HepG2 (cell line): ENCODE data around the gene SIAH1. TPM values are rescaled to one million over a fixed set of nuclear protein-coding genes. Genes with fewer than 3 reads are reported as not detected.

Source experiments
- ATAC-seq: fragments of 200-7000 bp; cut with Tn5 transposase; 3 replicates; pipeline ENCODE4 v1.9.1; 2020; ENCODE audit warnings: mild to moderate bottlenecking, moderate library complexity
- BruUV-seq: library from RNA; stranded (reverse); fragments of 400-500 nt; replicated peaks from 2 replicates; lab custom pipeline; 2021; lab: Mats Ljungman, UMichigan
- CTCF ChIA-PET: fragments of 300-600 bp; formaldehyde crosslinking; extraction: SDS; loops from one replicate; lab custom pipeline; 2021; ENCODE audit warnings: low total read pairs, inconsistent platforms, low intra/inter-chr PET ratio; lab: Yijun Ruan, JAX
- POLR2A ChIA-PET: fragments of 350-600 bp; sonication (Branson Sonifier 250); formaldehyde crosslinking; loops from one replicate; lab custom pipeline; 2020; ENCODE audit warnings: antibody characterized with exemption, inconsistent platforms; lab: Yijun Ruan, JAX
- DNase-seq: peaks from one replicate; pipeline ENCODE4 v3.0.0-alpha.2; 2015; ENCODE audit warnings: low spot score
- FAIRE-seq: peaks from 3 replicates; lab custom pipeline; 2011; peaks lifted over from hg19 to GRCh38; lab: Jason Lieb, UNC
- H2AFZ ChIP-seq: one replicate; pipeline ENCODE4 v1.6.1; 2011; ENCODE audit warnings: low read length, inconsistent platforms
- H3K27ac ChIP-seq: fragments of 300-600 bp; 3 replicates; pipeline ENCODE4 v1.8.0; 2011; ENCODE audit warnings: mixed run types, mild to moderate bottlenecking, mixed read lengths, low read length, inconsistent platforms; ENCODE audit not compliant: insufficient read depth; ENCODE audit errors: extremely low read length
- H3K27me3 ChIP-seq, 2 experiments: fragments of 200-600 bp in 1 of 2; 2 replicates in 1 of 2; 3 replicates in 1 of 2; pipeline versions ENCODE4 v1.6.0 to v1.8.0; 2011; ENCODE audit warnings: low read length in 2 of 2, mild to moderate bottlenecking in 2 of 2, moderate library complexity in 2 of 2, inconsistent platforms in 1 of 2; ENCODE audit not compliant: insufficient read depth in 2 of 2, control insufficient read depth in 1 of 2
- H3K36me3 ChIP-seq, 2 experiments: fragments of 200-600 bp in 1 of 2; replicated peaks in 1 of 2; 2 replicates in 1 of 2; 3 replicates in 1 of 2; pipeline versions ENCODE4 v1.5.1 to v1.8.0; 2011; ENCODE audit warnings: low read length in 2 of 2, inconsistent platforms in 1 of 2; ENCODE audit not compliant: insufficient read depth in 2 of 2, control insufficient read depth in 1 of 2
- H3K4me1 ChIP-seq: 2 replicates; pipeline ENCODE4 v1.5.1; 2012; ENCODE audit warnings: low read length, inconsistent platforms; ENCODE audit not compliant: insufficient read depth
- H3K4me2 ChIP-seq: 2 replicates; pipeline ENCODE4 v1.6.0; 2011; ENCODE audit warnings: low read depth, low read length, inconsistent platforms
- H3K4me3 ChIP-seq, 3 experiments: fragments of 200-600 bp in 1 of 3; sonication (generic), shearing (Covaris generic) in 1 of 3; replicated peaks in 1 of 3; 2 replicates each; pipeline ENCODE4 v1.5.1; 2011 to 2016; ENCODE audit warnings: low read length in 3 of 3, inconsistent platforms in 2 of 3, low read depth in 2 of 3, mild to moderate bottlenecking in 2 of 3, control low read depth in 1 of 3, mixed read lengths in 1 of 3; ENCODE audit not compliant: insufficient read depth in 1 of 3
- H3K79me2 ChIP-seq: one replicate; pipeline ENCODE4 v1.6.1; 2011; ENCODE audit warnings: low read length, inconsistent platforms; ENCODE audit not compliant: insufficient read depth
- H3K9ac ChIP-seq: 2 replicates; pipeline ENCODE4 v1.6.0; 2011; ENCODE audit warnings: mild to moderate bottlenecking, low read depth, low read length, inconsistent platforms; ENCODE audit not compliant: insufficient read depth
- H3K9me3 ChIP-seq: 2 replicates; pipeline ENCODE4 v1.5.1; 2012; ENCODE audit warnings: mild to moderate bottlenecking, low read length
- H4K20me1 ChIP-seq: 2 replicates; pipeline ENCODE4 v1.6.0; 2011; ENCODE audit warnings: inconsistent platforms, mild to moderate bottlenecking, low read length, moderate library complexity; ENCODE audit not compliant: insufficient read depth
- AHDC1 ChIP-seq: sonication (generic); formaldehyde crosslinking; IDR thresholded peaks from 2 replicates; pipeline ENCODE4 v1.5.1; 2020; ENCODE audit warnings: mild to moderate bottlenecking, missing genetic modification reagents, borderline replicate concordance
- CREM ChIP-seq, 2 experiments: sonication (generic) in 1 of 2; formaldehyde crosslinking in 1 of 2; IDR thresholded peaks; 2 replicates each; pipeline versions ENCODE4 v1.4.0 to v1.6.1; 2016 to 2020; ENCODE audit warnings: antibody characterized with exemption in 1 of 2, mild to moderate bottlenecking in 1 of 2, missing genetic modification reagents in 1 of 2
- HOXA7 ChIP-seq: sonication (generic); formaldehyde crosslinking; IDR thresholded peaks from 2 replicates; pipeline ENCODE4 v1.8.1; 2022; ENCODE audit warnings: mild to moderate bottlenecking, missing genetic modification reagents, moderate library complexity
- KDM5B ChIP-seq: sonication (generic); formaldehyde crosslinking; IDR thresholded peaks from 2 replicates; pipeline ENCODE4 v1.4.0; 2020; ENCODE audit warnings: missing genetic modification reagents, mild to moderate bottlenecking, borderline replicate concordance
- POGK ChIP-seq: sonication (generic); formaldehyde crosslinking; conservative IDR thresholded peaks from 2 replicates; pipeline ENCODE4 v1.8.0; 2022; ENCODE audit warnings: mild to moderate bottlenecking, moderate library complexity, missing genetic modification reagents
- SALL1 ChIP-seq: sonication (generic); formaldehyde crosslinking; IDR thresholded peaks from 2 replicates; pipeline ENCODE4 v1.8.0; 2022; ENCODE audit warnings: mild to moderate bottlenecking, missing genetic modification reagents
- ZBTB38 ChIP-seq: sonication (generic); formaldehyde crosslinking; IDR thresholded peaks from 2 replicates; pipeline ENCODE4 v1.5.1; 2020; ENCODE audit warnings: mild to moderate bottlenecking, missing genetic modification reagents
- ZNF337 ChIP-seq: sonication (generic); formaldehyde crosslinking; IDR thresholded peaks from 2 replicates; pipeline ENCODE4 v1.5.1; 2020; ENCODE audit warnings: missing genetic modification reagents, low read depth, mild to moderate bottlenecking, borderline replicate concordance
- ZNF567 ChIP-seq: sonication (generic); formaldehyde crosslinking; IDR thresholded peaks from 2 replicates; pipeline ENCODE4 v1.8.1; 2023; ENCODE audit warnings: mild to moderate bottlenecking, missing genetic modification reagents, borderline replicate concordance
- ZNF747 ChIP-seq: sonication (generic); formaldehyde crosslinking; IDR thresholded peaks from 2 replicates; pipeline ENCODE4 v1.8.1; 2023; ENCODE audit warnings: missing genetic modification reagents, mild to moderate bottlenecking, borderline replicate concordance
- ZSCAN21 ChIP-seq: sonication (generic); formaldehyde crosslinking; IDR thresholded peaks from 2 replicates; pipeline ENCODE4 v1.8.0; 2022; ENCODE audit warnings: mild to moderate bottlenecking, missing genetic modification reagents, moderate library complexity, borderline replicate concordance
- WGBS: methylation state at CpG from one replicate; pipeline ENCODE4 v1.1.6; 2017; ENCODE audit warnings: low lambda C conversion rate; 5-methylcytosine and 5-hydroxymethylcytosine counted together
- in situ Hi-C: cut with HindIII; loops from 2 replicates; pipeline ENCODE4 v1.10.0; 2017; ENCODE audit warnings: low pct_unique_long_range_greater_than_20kb; ENCODE audit not compliant: extremely low pct_ligation_motif_present
- intact Hi-C: fragments of 100-400 bp; cut with micrococcal nuclease; formaldehyde crosslinking; loops from one replicate; pipeline ENCODE4 v1.10.0; 2022; ENCODE audit not compliant: unreplicated experiment
- polyA plus RNA-seq, 8 experiments: library from polyadenylated mRNA; depleted of rRNA in 3 of 8; stranded (reverse) in 7 of 8; unstranded in 1 of 8; fragments of >200 nt; fragmentation: Illumina TruSeq in 4 of 8; extraction: Trizol in 4 of 8; gene quantifications; 2 replicates each; pipeline versions ENCODE4 v1.2.1 to v1.2.3, GENCODE V29; 2011 to 2016; ENCODE audit warnings: low read depth in 4 of 8, missing spikeins in 1 of 8, mixed read lengths in 1 of 8; ENCODE audit not compliant: insufficient read depth in 1 of 8
- total RNA-seq, 5 experiments: library from RNA; depleted of rRNA; stranded (reverse); fragments of >200 nt; fragmentation: Illumina TruSeq; extraction: Trizol; gene quantifications; 2 replicates each; pipeline ENCODE4 v1.2.3, GENCODE V29; 2016; ENCODE audit warnings: low read depth in 1 of 5

SIAH1 gene
- total and polyA plus RNA-seq, 2 of the 13 experiments (the other 11 are each of a cell fraction or from before 2014, with no cell fraction given), result 16.0 to 28.6 TPM

GRCh38 chr16:48434653-48435317, 49.6 kb upstream of the SIAH1 start (continued):
- TF ChIP-seq POGK (CRISPR knock-in tag), result no peak
- peak; percentile 71 for TF ChIP-seq SALL1
- TF ChIP-seq ZNF567 (CRISPR knock-in tag), result no peak

- Histone ChIP-seq H3K9me3 (no peaks in the 10 kb centered on the region), H4K20me1 (no peaks in the 10 kb centered on the region), H3K4me3 (no peak overlapping the region), H3K79me2 (no peaks in the 10 kb centered on the region), H3K4me1 (peaks cover 30% of the 10 kb centered on the region), H2AFZ (peak overlapping the region; percentile 42), H3K27ac (no peak overlapping the region), H3K4me2 (peak overlapping the region; percentile 65), H3K36me3 (no peaks in the 10 kb centered on the region), H3K9ac (no peak overlapping the region), H3K27me3 (peaks cover 2 to 12% of the 10 kb centered on the region in 2 experiments; a peak in 4 of 5 replicates)
- ChIA-PET CTCF (interaction anchor here (1.6 kb wide), 1 partner anchor 80 kb away, joined by 8 read pairs; no protein-coding TSS in a partner anchor), POLR2A (interaction anchor here (1.9 kb wide), 1 partner anchor 68 kb away, joined by 6 read pairs; no protein-coding TSS in a partner anchor)
- intact Hi-C loops (no loop called here), in situ Hi-C loops (no loop called here)
- no TSS peak for BruUV-seq
- no peak for FAIRE-seq
- peak; percentile 13; the same call in 2 of the 3 replicates for ATAC-seq
- 55% methylated on average over 5 of the region's 5 CpGs for WGBS
- no peak for DNase-seq
- TF ChIP-seq ZSCAN21, result peak; percentile 12; the same call in 1 of the 2 replicates
- TF ChIP-seq ZBTB38 (CRISPR knock-in tag), result 0 out of 2 replicates have a peak, but pooled peaks have one; percentile 0
- TF ChIP-seq KDM5B, result 0 out of 2 replicates have a peak, but pooled peaks have one; percentile 15
- 0 out of 2 replicates have a peak, but pooled peaks have one; percentile 38 for TF ChIP-seq ZNF747
- TF ChIP-seq ZNF337 (CRISPR knock-in tag), result no peak
- TF ChIP-seq AHDC1 (CRISPR knock-in tag), result no peak
- no peak for TF ChIP-seq CREM (IDR thresholded peaks at IDR 0.05)
- no peak for TF ChIP-seq CREM (CRISPR knock-in tag; IDR thresholded peaks at IDR 0.05)
- TF ChIP-seq HOXA7 (CRISPR knock-in tag), result no peak
Measured at GRCh38 chr16:48433850-48434530, 48.8 kb upstream of the SIAH1 start.
